Measurements from ENCODE around the gene UTP3.
A peak's percentile ranks its signal among the peaks of the same experiment; 100 is the strongest.
"Not testable (repeated sequence)": the region's sequence is repeated elsewhere in the genome, so short reads cannot be mapped to it uniquely, and the experiment has no call there.

UTP3 gene

GRCh38 chr4:70674731-70675130 lies 13.6 kb upstream of the UTP3 start:
- TF ChIP-seq, protein P1, sequence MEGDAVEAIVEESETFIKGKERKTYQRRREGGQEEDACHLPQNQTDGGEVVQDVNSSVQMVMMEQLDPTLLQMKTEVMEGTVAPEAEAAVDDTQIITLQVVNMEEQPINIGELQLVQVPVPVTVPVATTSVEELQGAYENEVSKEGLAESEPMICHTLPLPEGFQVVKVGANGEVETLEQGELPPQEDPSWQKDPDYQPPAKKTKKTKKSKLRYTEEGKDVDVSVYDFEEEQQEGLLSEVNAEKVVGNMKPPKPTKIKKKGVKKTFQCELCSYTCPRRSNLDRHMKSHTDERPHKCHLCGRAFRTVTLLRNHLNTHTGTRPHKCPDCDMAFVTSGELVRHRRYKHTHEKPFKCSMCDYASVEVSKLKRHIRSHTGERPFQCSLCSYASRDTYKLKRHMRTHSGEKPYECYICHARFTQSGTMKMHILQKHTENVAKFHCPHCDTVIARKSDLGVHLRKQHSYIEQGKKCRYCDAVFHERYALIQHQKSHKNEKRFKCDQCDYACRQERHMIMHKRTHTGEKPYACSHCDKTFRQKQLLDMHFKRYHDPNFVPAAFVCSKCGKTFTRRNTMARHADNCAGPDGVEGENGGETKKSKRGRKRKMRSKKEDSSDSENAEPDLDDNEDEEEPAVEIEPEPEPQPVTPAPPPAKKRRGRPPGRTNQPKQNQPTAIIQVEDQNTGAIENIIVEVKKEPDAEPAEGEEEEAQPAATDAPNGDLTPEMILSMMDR (IDR thresholded peaks at IDR 0.05; ENCODE audit: extremely low read depth, insufficient read depth, missing control alignments), result no peak
- DNase-seq (ENCODE audit: low spot score), result no peak
- in situ Hi-C loops (cut with MboI; ENCODE audit: low pct_unique_long_range_greater_than_20kb, low sequenced_read_pairs, unreplicated experiment), result no loop called here

- TF ChIP-seq, protein P1 (IDR thresholded peaks at IDR 0.05; ENCODE audit: extremely low read depth, insufficient read depth, missing control alignments), result no peak
- in situ Hi-C loops (cut with MboI; ENCODE audit: low pct_unique_long_range_greater_than_20kb, low sequenced_read_pairs, unreplicated experiment), result no loop called here
- DNase-seq (ENCODE audit: low spot score), result no peak
Observed at GRCh38 chr4:70676554-70677090, 11.7 kb upstream of the UTP3 start.

DNA sequence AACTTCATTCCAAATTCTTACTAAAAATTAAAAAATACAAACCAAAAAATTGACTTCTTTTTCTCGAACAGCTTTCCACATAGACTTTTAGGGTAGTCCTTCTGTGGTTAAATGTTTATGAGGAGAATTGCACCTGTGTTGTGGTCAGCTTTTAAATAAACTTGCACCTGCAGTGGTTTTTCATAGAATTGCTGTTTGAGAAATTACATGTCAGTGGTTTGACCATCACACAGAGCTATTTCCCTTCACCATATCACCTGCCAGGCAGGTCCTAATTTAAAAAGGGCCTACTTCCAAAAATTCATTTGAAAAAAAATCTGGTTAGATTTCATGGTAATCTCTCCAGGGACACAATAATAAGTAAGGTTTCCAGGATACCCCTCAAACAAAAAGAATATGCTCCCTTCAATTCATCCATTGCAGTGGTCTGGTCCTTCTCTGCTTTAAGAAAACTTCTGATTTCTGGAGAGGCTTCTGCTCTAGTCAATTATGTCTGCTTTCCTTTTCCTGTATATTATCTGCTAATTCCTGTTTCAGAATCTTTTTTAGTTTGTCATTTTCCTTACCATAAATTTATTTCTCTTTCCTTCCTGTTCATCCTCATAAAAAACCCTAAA lies 9.8 kb upstream of the UTP3 start:
- TF ChIP-seq, protein P1 (IDR thresholded peaks at IDR 0.05; ENCODE audit: extremely low read depth, insufficient read depth, missing control alignments), result no peak
- in situ Hi-C loops (cut with MboI; ENCODE audit: low pct_unique_long_range_greater_than_20kb, low sequenced_read_pairs, unreplicated experiment), result no loop called here
- peak; percentile 22 for DNase-seq (ENCODE audit: low spot score)

- in situ Hi-C loops (cut with MboI; ENCODE audit: low pct_unique_long_range_greater_than_20kb, low sequenced_read_pairs, unreplicated experiment), result no loop called here
Observed at GRCh38 chr4:70680934-70681333, 7.4 kb upstream of the UTP3 start.

DNA sequence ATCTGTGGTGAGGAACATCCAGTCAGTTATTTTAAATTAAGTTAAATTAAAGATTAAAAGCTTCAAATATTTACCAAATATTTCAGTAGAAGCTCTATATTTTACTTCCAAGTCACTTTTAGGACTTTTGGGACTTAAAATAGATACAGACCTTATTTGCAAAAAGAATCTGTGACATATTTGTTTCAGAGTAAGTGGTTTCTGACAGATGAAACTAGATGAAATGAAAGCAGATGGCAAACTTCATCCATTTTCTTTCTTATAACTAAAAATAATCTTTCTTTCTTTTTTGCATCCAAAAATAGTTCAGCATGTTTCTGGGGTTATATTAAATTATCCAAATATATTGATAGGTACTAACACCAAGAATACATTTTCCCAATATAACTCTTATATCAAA lies 6.6 kb upstream of the UTP3 start:
- TF ChIP-seq, protein P1 (IDR thresholded peaks at IDR 0.05; ENCODE audit: extremely low read depth, insufficient read depth, missing control alignments), result no peak
- in situ Hi-C loops (cut with MboI; ENCODE audit: low pct_unique_long_range_greater_than_20kb, low sequenced_read_pairs, unreplicated experiment), result no loop called here
- DNase-seq (ENCODE audit: low spot score), result peak; percentile 28

More at GRCh38 chr4:70680934-70681333, 7.4 kb upstream of the UTP3 start:
- DNase-seq (ENCODE audit: low spot score), result no peak
- TF ChIP-seq, protein P1 (IDR thresholded peaks at IDR 0.05; ENCODE audit: extremely low read depth, insufficient read depth, missing control alignments), result no peak

- DNase-seq (ENCODE audit: low spot score); in situ Hi-C loops (cut with MboI; ENCODE audit: low pct_unique_long_range_greater_than_20kb, low sequenced_read_pairs, unreplicated experiment): not testable (repeated sequence)
Observed at GRCh38 chr4:70682142-70682541, 6.2 kb upstream of the UTP3 start.

GRCh38 chr4:70687392-70687791 lies 940 bp upstream of the UTP3 start:
- TF ChIP-seq, protein P1 (IDR thresholded peaks at IDR 0.05; ENCODE audit: extremely low read depth, insufficient read depth, missing control alignments), result no peak
- in situ Hi-C loops (cut with MboI; ENCODE audit: low pct_unique_long_range_greater_than_20kb, low sequenced_read_pairs, unreplicated experiment), result no loop called here
- no peak for DNase-seq (ENCODE audit: low spot score)
